Measurements from ENCODE around the gene CFAP57. TPM values are rescaled to one million over a fixed set of nuclear protein-coding genes. Genes with fewer than 3 reads are reported as not detected.

Gene CFAP57
- polyA plus RNA-seq: 0.17 and 0.30 TPM in 2 replicates
- 0.46 and 0.49 TPM in 2 replicates for polyA minus RNA-seq

DNA sequence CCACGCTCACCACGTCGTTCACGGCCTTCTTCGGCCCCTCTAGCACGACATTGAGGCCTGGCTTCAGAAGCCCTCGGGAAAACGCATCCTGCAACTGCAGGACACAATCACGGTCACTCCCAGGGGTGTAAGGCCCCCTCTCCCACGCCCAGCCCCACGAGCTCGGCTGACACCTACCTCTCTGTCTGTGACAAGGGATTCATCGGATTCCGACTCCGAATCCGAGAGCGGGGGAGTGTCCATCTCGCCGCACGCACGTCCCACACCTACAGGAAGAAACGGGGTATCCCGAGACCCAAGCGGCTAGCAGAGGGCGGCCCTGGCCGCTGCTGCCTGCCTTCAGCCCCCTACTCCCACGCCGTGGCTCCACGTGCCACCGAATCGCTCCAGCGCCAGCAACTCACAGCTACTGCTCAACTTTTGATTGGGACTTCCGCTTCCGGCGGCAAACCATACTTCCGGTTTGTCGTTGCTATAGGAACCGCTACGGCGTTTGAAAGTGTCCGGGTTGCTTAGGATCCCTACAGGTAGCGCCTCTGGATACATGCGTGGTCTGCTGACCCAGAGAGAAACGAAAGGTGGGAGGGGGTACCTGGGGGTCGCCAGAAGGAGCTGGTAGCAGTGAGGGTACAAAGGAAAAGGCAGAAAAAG lies at the start of gene CFAP57, which contains the start of gene EBNA1BP2:
Gene CFAP57 (plus strand): TSS at position 455 of the 651 bp plus-strand sequence. CDS start 424 bp downstream, outside the sequence.
Gene EBNA1BP2 (minus strand): TSS at position 415 of the 651 bp plus-strand sequence. CDS start 172 bp downstream, at position 243.
- H3K9me3 ChIP-seq (ENCODE audit: low read length): no peaks in the 10 kb centered on the region
- no peak within 1 kb of the TSS for H3K27ac ChIP-seq (ENCODE audit: low read length)
- no peak for TF ChIP-seq TAF1 (IDR thresholded peaks at IDR 0.05; ENCODE audit: low read depth)
- TF ChIP-seq EZH2 (IDR thresholded peaks at IDR 0.05; ENCODE audit: borderline replicate concordance, insufficient read depth, low read length, poor library complexity, severe bottlenecking): no peak
- TF ChIP-seq RAD21 (conservative IDR thresholded peaks at IDR 0.05): peak; percentile 49
- TF ChIP-seq POLR2AphosphoS5 (IDR thresholded peaks at IDR 0.05): peak; percentile 50
- peak; percentile 49 for TF ChIP-seq SMC3 (conservative IDR thresholded peaks at IDR 0.05; ENCODE audit: poor library complexity)
- TF ChIP-seq MXI1 (conservative IDR thresholded peaks at IDR 0.05; ENCODE audit: poor library complexity, severe bottlenecking): peak; percentile 100
- TF ChIP-seq, protein P1, sequence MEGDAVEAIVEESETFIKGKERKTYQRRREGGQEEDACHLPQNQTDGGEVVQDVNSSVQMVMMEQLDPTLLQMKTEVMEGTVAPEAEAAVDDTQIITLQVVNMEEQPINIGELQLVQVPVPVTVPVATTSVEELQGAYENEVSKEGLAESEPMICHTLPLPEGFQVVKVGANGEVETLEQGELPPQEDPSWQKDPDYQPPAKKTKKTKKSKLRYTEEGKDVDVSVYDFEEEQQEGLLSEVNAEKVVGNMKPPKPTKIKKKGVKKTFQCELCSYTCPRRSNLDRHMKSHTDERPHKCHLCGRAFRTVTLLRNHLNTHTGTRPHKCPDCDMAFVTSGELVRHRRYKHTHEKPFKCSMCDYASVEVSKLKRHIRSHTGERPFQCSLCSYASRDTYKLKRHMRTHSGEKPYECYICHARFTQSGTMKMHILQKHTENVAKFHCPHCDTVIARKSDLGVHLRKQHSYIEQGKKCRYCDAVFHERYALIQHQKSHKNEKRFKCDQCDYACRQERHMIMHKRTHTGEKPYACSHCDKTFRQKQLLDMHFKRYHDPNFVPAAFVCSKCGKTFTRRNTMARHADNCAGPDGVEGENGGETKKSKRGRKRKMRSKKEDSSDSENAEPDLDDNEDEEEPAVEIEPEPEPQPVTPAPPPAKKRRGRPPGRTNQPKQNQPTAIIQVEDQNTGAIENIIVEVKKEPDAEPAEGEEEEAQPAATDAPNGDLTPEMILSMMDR (IDR thresholded peaks at IDR 0.05; ENCODE audit: poor library complexity, severe bottlenecking): no peak
- no peaks in the 10 kb centered on the region for H4K20me1 ChIP-seq (ENCODE audit: insufficient read depth)
- H2AFZ ChIP-seq (ENCODE audit: low read depth, low read length): peak within 1 kb of the TSS; percentile 74
- no peaks in the 10 kb centered on the region for H3K27me3 ChIP-seq (ENCODE audit: insufficient read depth, low read depth, low read length)
- H3K9ac ChIP-seq (ENCODE audit: low read length): peak within 1 kb of the TSS; percentile 61
- peak within 1 kb of the TSS; percentile 97 for H3K4me3 ChIP-seq (ENCODE audit: low read length)
- no peaks in the 10 kb centered on the region for H3K9me2 ChIP-seq (ENCODE audit: insufficient read depth, low read length)
- peak within 1 kb of the TSS; percentile 75 for H3K4me2 ChIP-seq (ENCODE audit: low read length)
- no peaks in the 10 kb centered on the region for H3K36me3 ChIP-seq (ENCODE audit: insufficient read depth, low read length)
- no peaks in the 10 kb centered on the region for H3F3A ChIP-seq (ENCODE audit: insufficient read depth, low read length, poor library complexity, severe bottlenecking)
- H3K79me2 ChIP-seq (replicated peaks; ENCODE audit: insufficient read depth, low read length): no peaks in the 10 kb centered on the region

DNA sequence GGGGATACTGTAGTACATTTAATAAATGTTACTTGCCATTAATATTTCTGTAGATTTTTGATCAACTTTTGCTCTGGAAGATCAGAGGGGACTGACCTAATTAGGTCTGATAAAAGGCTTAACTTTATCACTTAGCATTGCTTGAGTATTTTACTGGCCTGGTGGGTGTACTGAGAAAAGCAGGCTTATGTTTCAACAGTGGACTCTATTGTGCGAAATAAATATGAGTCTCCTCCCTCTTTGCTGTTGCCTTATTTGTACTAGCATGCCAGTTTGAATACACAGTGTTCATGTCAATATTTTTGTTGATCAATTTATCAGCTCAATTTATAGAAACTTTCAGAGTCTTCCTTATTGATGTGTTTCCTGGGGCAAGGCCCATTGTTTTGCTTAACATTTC lies 49.1 kb upstream of the CFAP57 start:
- no peaks in the 10 kb centered on the region for H3K9me2 ChIP-seq (ENCODE audit: insufficient read depth, low read length)
- H3K9ac ChIP-seq (ENCODE audit: low read length): no peak overlapping the region
- no peaks in the 10 kb centered on the region for H3K27me3 ChIP-seq (ENCODE audit: insufficient read depth, low read depth, low read length)
- no peaks in the 10 kb centered on the region for H4K20me1 ChIP-seq (ENCODE audit: insufficient read depth)
- no peak for TF ChIP-seq TAF1 (IDR thresholded peaks at IDR 0.05; ENCODE audit: low read depth)
- TF ChIP-seq MXI1 (conservative IDR thresholded peaks at IDR 0.05; ENCODE audit: poor library complexity, severe bottlenecking): no peak
- no peaks in the 10 kb centered on the region for H3K9me3 ChIP-seq (ENCODE audit: low read length)
- H3K4me2 ChIP-seq (ENCODE audit: low read length): no peak overlapping the region
- no peaks in the 10 kb centered on the region for H3K36me3 ChIP-seq (ENCODE audit: insufficient read depth, low read length)
- no peaks in the 10 kb centered on the region for H3K79me2 ChIP-seq (replicated peaks; ENCODE audit: insufficient read depth, low read length)
- no peak overlapping the region for H3K27ac ChIP-seq (ENCODE audit: low read length)
- no peak overlapping the region for H2AFZ ChIP-seq (ENCODE audit: low read depth, low read length)
- no peak overlapping the region for H3K4me3 ChIP-seq (ENCODE audit: low read length)
- no peaks in the 10 kb centered on the region for H3F3A ChIP-seq (ENCODE audit: insufficient read depth, low read length, poor library complexity, severe bottlenecking)

DNA sequence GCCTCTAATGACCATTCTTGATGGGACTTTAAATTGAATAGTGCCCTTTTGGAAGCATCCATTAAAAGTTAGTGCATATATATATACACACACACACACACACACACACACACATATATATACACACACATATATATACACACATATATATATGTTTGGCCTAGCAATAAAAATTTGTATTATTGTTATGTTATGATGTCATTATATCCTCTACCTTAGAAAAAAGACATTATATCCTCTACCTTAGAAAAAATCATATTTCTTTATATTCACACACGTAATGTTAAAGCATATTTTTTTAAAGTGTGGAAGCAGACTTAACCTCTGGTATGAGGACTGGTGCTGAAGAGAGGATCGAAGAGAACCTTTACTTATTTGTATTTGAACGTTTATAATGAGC lies 43.3 kb upstream of the CFAP57 start:
- H3K27me3 ChIP-seq (ENCODE audit: insufficient read depth, low read depth, low read length): no peaks in the 10 kb centered on the region
- no peaks in the 10 kb centered on the region for H3F3A ChIP-seq (ENCODE audit: insufficient read depth, low read length, poor library complexity, severe bottlenecking)
- no peak overlapping the region for H3K9ac ChIP-seq (ENCODE audit: low read length)
- no peaks in the 10 kb centered on the region for H4K20me1 ChIP-seq (ENCODE audit: insufficient read depth)
- TF ChIP-seq, protein P1 (IDR thresholded peaks at IDR 0.05; ENCODE audit: poor library complexity, severe bottlenecking): no peak
- TF ChIP-seq, protein P2, sequence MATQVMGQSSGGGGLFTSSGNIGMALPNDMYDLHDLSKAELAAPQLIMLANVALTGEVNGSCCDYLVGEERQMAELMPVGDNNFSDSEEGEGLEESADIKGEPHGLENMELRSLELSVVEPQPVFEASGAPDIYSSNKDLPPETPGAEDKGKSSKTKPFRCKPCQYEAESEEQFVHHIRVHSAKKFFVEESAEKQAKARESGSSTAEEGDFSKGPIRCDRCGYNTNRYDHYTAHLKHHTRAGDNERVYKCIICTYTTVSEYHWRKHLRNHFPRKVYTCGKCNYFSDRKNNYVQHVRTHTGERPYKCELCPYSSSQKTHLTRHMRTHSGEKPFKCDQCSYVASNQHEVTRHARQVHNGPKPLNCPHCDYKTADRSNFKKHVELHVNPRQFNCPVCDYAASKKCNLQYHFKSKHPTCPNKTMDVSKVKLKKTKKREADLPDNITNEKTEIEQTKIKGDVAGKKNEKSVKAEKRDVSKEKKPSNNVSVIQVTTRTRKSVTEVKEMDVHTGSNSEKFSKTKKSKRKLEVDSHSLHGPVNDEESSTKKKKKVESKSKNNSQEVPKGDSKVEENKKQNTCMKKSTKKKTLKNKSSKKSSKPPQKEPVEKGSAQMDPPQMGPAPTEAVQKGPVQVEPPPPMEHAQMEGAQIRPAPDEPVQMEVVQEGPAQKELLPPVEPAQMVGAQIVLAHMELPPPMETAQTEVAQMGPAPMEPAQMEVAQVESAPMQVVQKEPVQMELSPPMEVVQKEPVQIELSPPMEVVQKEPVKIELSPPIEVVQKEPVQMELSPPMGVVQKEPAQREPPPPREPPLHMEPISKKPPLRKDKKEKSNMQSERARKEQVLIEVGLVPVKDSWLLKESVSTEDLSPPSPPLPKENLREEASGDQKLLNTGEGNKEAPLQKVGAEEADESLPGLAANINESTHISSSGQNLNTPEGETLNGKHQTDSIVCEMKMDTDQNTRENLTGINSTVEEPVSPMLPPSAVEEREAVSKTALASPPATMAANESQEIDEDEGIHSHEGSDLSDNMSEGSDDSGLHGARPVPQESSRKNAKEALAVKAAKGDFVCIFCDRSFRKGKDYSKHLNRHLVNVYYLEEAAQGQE (IDR thresholded peaks at IDR 0.05; ENCODE audit: borderline replicate concordance): no peak
- TF ChIP-seq EP300 (conservative IDR thresholded peaks at IDR 0.05; ENCODE audit: poor library complexity, severe bottlenecking) (no peak), EZH2 (IDR thresholded peaks at IDR 0.05; ENCODE audit: borderline replicate concordance, insufficient read depth, low read length, poor library complexity, severe bottlenecking) (no peak), RAD21 (conservative IDR thresholded peaks at IDR 0.05) (no peak), MXI1 (conservative IDR thresholded peaks at IDR 0.05; ENCODE audit: poor library complexity, severe bottlenecking) (no peak), POLR2AphosphoS5 (IDR thresholded peaks at IDR 0.05) (no peak), TAF1 (IDR thresholded peaks at IDR 0.05; ENCODE audit: low read depth) (no peak), SMC3 (conservative IDR thresholded peaks at IDR 0.05; ENCODE audit: poor library complexity) (no peak)
- H3K4me3 ChIP-seq (ENCODE audit: low read length): peak overlapping the region; percentile 15
- H3K9me3 ChIP-seq (ENCODE audit: low read length): no peaks in the 10 kb centered on the region
- no peaks in the 10 kb centered on the region for H3K9me2 ChIP-seq (ENCODE audit: insufficient read depth, low read length)
- no peak overlapping the region for H2AFZ ChIP-seq (ENCODE audit: low read depth, low read length)
- H3K79me2 ChIP-seq (replicated peaks; ENCODE audit: insufficient read depth, low read length): no peaks in the 10 kb centered on the region
- H3K36me3 ChIP-seq (ENCODE audit: insufficient read depth, low read length): no peaks in the 10 kb centered on the region
- H3K27ac ChIP-seq (ENCODE audit: low read length): peak overlapping the region; percentile 63
- peak overlapping the region; percentile 56 for H3K4me2 ChIP-seq (ENCODE audit: low read length)

All from neural cell (in vitro differentiated cells).